OCI-LY1 (cell line): ENCODE results near the gene SLC6A7.

Experiments used
- H2AFZ ChIP-seq: fragments of 200-600 bp; sonication (generic), shearing (Covaris generic); 2 replicates; pipeline ENCODE4 v1.6.0; 2014; ENCODE audit warnings: antibody characterized with exemption, mild to moderate bottlenecking, low read length
- H3F3A ChIP-seq: fragments of 200-600 bp; sonication (generic), shearing (Covaris generic); 2 replicates; pipeline ENCODE4 v1.6.0; 2014; ENCODE audit warnings: mild to moderate bottlenecking, antibody characterized with exemption, low read length, moderate library complexity; ENCODE audit not compliant: insufficient read depth
- H3K27ac ChIP-seq: fragments of 200-600 bp; sonication (generic); 2 replicates; pipeline ENCODE4 v1.5.1; 2014; ENCODE audit warnings: low read length, mixed run types, mild to moderate bottlenecking, low read depth; ENCODE audit not compliant: poor library complexity, severe bottlenecking
- H3K27me3 ChIP-seq: fragments of 200-600 bp; sonication (generic); 2 replicates; pipeline ENCODE4 v1.6.0; 2014; ENCODE audit warnings: antibody characterized with exemption, mild to moderate bottlenecking, low read length, moderate library complexity; ENCODE audit not compliant: insufficient read depth
- H3K36me3 ChIP-seq: fragments of 200-600 bp; sonication (generic); 2 replicates; pipeline ENCODE4 v1.6.1; 2014; ENCODE audit warnings: mild to moderate bottlenecking, antibody characterized with exemption, low read length, moderate library complexity, mixed read lengths; ENCODE audit not compliant: insufficient read depth
- H3K4me1 ChIP-seq: fragments of 200-600 bp; sonication (generic); 2 replicates; pipeline ENCODE4 v1.5.1; 2014; ENCODE audit warnings: mild to moderate bottlenecking, low read length, moderate library complexity; ENCODE audit not compliant: insufficient read depth, severe bottlenecking
- H3K4me2 ChIP-seq: fragments of 200-600 bp; sonication (generic), shearing (Covaris generic); 2 replicates; pipeline ENCODE4 v1.6.1; 2014; ENCODE audit warnings: low read length
- H3K4me3 ChIP-seq: fragments of 200-600 bp; sonication (generic); 2 replicates; pipeline ENCODE4 v1.5.1; 2014; ENCODE audit warnings: low read length, low read depth, mild to moderate bottlenecking, mixed read lengths; ENCODE audit not compliant: poor library complexity, severe bottlenecking
- H3K79me2 ChIP-seq: fragments of 200-600 bp; shearing (Covaris generic); 2 replicates; pipeline ENCODE4 v1.6.1; 2016; ENCODE audit warnings: mixed run types, low read length, mixed read lengths; ENCODE audit not compliant: insufficient read depth
- H3K9ac ChIP-seq: fragments of 200-600 bp; sonication (generic), shearing (Covaris generic); 2 replicates; pipeline ENCODE4 v1.6.1; 2014; ENCODE audit warnings: mild to moderate bottlenecking, low read length, mixed read lengths
- H3K9me2 ChIP-seq: fragments of 200-600 bp; sonication (generic), shearing (Covaris generic); 2 replicates; pipeline ENCODE4 v1.6.1; 2014; ENCODE audit warnings: low read depth, mild to moderate bottlenecking, low read length, mixed read lengths
- H3K9me3 ChIP-seq: fragments of 200-600 bp; shearing (Covaris generic); 2 replicates; pipeline ENCODE4 v1.6.1; 2014; ENCODE audit warnings: low read length, mixed read lengths
- H4K20me1 ChIP-seq: fragments of 200-600 bp; sonication (generic), shearing (Covaris generic); 2 replicates; pipeline ENCODE4 v1.6.0; 2016; ENCODE audit warnings: mild to moderate bottlenecking, low read length; ENCODE audit not compliant: insufficient read depth
- CTCF ChIP-seq: fragments of 200-600 bp; sonication (generic), shearing (Covaris generic); IDR thresholded peaks from 2 replicates; pipeline ENCODE4 v1.5.1; 2017; ENCODE audit warnings: mild to moderate bottlenecking, antibody characterized with exemption, low read length, moderate library complexity, mixed read lengths
- EZH2 ChIP-seq: fragments of 200-600 bp; sonication (generic), shearing (Covaris generic); IDR thresholded peaks from 2 replicates; pipeline ENCODE4 v1.8.0; 2017; ENCODE audit warnings: borderline replicate concordance, mixed run types, mild to moderate bottlenecking, antibody characterized with exemption, low read length, moderate library complexity, mixed read lengths

SLC6A7 gene

GRCh38 chr5:150156027-150156368, 33.9 kb upstream of the SLC6A7 start:
- no peak overlapping the region; the same call in 1 of the 2 replicates for H3K4me2 ChIP-seq
- peak overlapping the region; percentile 2 for H3K4me3 ChIP-seq

GRCh38 chr5:150156540-150156939, 33.3 kb upstream of the SLC6A7 start:
- Histone ChIP-seq H3K4me3 (no peak overlapping the region), H3K79me2 (no peaks in the 10 kb centered on the region), H3K27ac (no peak overlapping the region), H3K4me2 (no peak overlapping the region), H3K9me3 (no peaks in the 10 kb centered on the region), H3K36me3 (no peaks in the 10 kb centered on the region), H3K9ac (no peak overlapping the region), H4K20me1 (no peaks in the 10 kb centered on the region), H3K4me1 (peaks cover 5% of the 10 kb centered on the region), H3F3A (no peaks in the 10 kb centered on the region), H2AFZ (no peak overlapping the region), H3K9me2 (no peaks in the 10 kb centered on the region), H3K27me3 (no peaks in the 10 kb centered on the region)
- TF ChIP-seq CTCF, result no peak
- TF ChIP-seq EZH2, result no peak

More at GRCh38 chr5:150156027-150156368, 33.9 kb upstream of the SLC6A7 start:
- Histone ChIP-seq H3K9me2 (no peaks in the 10 kb centered on the region), H2AFZ (no peak overlapping the region), H3K4me1 (peaks cover 5% of the 10 kb centered on the region), H3K27ac (no peak overlapping the region), H3K79me2 (no peaks in the 10 kb centered on the region), H4K20me1 (no peaks in the 10 kb centered on the region), H3K27me3 (no peaks in the 10 kb centered on the region), H3K9ac (no peak overlapping the region), H3K9me3 (no peaks in the 10 kb centered on the region), H3K36me3 (no peaks in the 10 kb centered on the region), H3F3A (no peaks in the 10 kb centered on the region)
- TF ChIP-seq EZH2 (no peak), CTCF (no peak)

- Histone ChIP-seq H3K9me2 (no peaks in the 10 kb centered on the region), H3K36me3 (no peaks in the 10 kb centered on the region), H3K79me2 (no peaks in the 10 kb centered on the region), H3K4me3 (no peak overlapping the region), H3K9me3 (no peaks in the 10 kb centered on the region), H2AFZ (no peak overlapping the region), H3K27ac (no peak overlapping the region), H4K20me1 (no peaks in the 10 kb centered on the region), H3K4me1 (peaks cover 5% of the 10 kb centered on the region), H3K4me2 (no peak overlapping the region), H3K9ac (no peak overlapping the region), H3F3A (no peaks in the 10 kb centered on the region), H3K27me3 (no peaks in the 10 kb centered on the region)
- TF ChIP-seq EZH2, result no peak
- TF ChIP-seq CTCF, result no peak
These were observed 32.7 kb upstream of the SLC6A7 start for GRCh38 chr5:150157168-150157567.
